B cell (primary cell): ENCODE measurements around the gene SEC16B.

Experiments used
- EZH2 ChIP-seq: IDR thresholded peaks from 2 replicates; pipeline ENCODE4 v1.6.1; 2012; ENCODE audit warnings: borderline replicate concordance, low read depth, mild to moderate bottlenecking, moderate library complexity, low read length; ENCODE audit not compliant: insufficient read depth, poor library complexity, severe bottlenecking
- TF ChIP-seq, protein P1 (sequence below): fragments of 200-600 bp; IDR thresholded peaks from one replicate; pipeline ENCODE4 v1.8.0; 2022; ENCODE audit warnings: antibody characterized with exemption, mild to moderate bottlenecking

DNA sequence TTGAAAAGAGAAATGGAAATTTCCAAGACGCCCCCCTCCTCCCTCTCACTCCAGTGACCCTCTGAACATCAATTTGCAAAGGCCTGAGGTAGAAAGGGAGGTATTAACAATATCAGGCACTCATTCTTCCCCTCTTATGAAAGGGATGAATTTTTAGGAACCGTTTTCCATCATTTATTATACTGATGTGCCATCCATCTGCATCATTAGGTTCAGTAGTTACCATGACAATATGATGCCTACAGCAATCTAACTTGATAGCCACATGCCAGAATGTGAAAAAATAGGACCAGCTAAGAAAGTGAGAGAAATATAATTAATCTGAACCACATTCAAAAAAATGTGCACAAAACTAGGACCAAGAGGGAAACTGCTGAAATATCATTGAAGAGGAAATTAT is 40.9 kb downstream of the SEC16B start:
- TF ChIP-seq, protein P1, sequence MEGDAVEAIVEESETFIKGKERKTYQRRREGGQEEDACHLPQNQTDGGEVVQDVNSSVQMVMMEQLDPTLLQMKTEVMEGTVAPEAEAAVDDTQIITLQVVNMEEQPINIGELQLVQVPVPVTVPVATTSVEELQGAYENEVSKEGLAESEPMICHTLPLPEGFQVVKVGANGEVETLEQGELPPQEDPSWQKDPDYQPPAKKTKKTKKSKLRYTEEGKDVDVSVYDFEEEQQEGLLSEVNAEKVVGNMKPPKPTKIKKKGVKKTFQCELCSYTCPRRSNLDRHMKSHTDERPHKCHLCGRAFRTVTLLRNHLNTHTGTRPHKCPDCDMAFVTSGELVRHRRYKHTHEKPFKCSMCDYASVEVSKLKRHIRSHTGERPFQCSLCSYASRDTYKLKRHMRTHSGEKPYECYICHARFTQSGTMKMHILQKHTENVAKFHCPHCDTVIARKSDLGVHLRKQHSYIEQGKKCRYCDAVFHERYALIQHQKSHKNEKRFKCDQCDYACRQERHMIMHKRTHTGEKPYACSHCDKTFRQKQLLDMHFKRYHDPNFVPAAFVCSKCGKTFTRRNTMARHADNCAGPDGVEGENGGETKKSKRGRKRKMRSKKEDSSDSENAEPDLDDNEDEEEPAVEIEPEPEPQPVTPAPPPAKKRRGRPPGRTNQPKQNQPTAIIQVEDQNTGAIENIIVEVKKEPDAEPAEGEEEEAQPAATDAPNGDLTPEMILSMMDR, result no peak
- no peak for TF ChIP-seq EZH2
